ENCODE measurements around the gene PPP1R14D.

DNA sequence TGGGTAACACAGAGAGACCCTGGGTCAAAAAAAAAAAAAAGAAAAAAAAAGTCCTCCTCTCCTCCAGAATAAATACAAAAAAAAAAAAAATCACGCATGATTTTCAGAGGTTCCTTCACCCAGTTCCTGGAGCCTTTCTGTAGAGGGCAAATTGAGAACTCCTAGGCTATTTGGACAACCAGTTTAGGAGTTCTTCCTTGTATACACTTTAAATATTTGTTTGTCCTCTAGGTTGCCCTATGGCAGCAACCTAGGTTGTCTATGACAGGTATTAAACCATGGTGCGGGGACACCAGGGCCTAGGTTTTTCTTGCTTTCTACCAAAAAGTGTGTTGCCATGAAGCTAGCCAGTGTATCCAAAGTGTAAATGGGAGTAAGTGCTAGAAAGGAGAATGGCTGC is 25.4 kb downstream of the PPP1R14D start:
- TF ChIP-seq, protein P1, sequence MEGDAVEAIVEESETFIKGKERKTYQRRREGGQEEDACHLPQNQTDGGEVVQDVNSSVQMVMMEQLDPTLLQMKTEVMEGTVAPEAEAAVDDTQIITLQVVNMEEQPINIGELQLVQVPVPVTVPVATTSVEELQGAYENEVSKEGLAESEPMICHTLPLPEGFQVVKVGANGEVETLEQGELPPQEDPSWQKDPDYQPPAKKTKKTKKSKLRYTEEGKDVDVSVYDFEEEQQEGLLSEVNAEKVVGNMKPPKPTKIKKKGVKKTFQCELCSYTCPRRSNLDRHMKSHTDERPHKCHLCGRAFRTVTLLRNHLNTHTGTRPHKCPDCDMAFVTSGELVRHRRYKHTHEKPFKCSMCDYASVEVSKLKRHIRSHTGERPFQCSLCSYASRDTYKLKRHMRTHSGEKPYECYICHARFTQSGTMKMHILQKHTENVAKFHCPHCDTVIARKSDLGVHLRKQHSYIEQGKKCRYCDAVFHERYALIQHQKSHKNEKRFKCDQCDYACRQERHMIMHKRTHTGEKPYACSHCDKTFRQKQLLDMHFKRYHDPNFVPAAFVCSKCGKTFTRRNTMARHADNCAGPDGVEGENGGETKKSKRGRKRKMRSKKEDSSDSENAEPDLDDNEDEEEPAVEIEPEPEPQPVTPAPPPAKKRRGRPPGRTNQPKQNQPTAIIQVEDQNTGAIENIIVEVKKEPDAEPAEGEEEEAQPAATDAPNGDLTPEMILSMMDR (IDR thresholded peaks at IDR 0.05 in 4 of 5, conservative IDR thresholded peaks at IDR 0.05 in 1 of 5): no peak
- no peak for TF ChIP-seq POLR2A (IDR thresholded peaks at IDR 0.05)

Measured in gastrocnemius medialis (tissue), 4 donors.